Nucleus accumbens (tissue), 56 donors: ENCODE results near the gene PPIF.

Experiments
- DNase-seq, 56 donors: peaks; one replicate each; lab custom pipeline; 2025; lab: John Stamatoyannopoulos, UW

The PPIF gene

GRCh38 chr10:79312601-79313187, 34.6 kb upstream of the PPIF start:
- no peak for DNase-seq

- DNase-seq = no peak
Measured at GRCh38 chr10:79313320-79313719, 33.9 kb upstream of the PPIF start.

GRCh38 chr10:79313911-79314439, 33.3 kb upstream of the PPIF start:
- no peak for DNase-seq

- DNase-seq = no peak
Measured at GRCh38 chr10:79314761-79315601, 32.3 kb upstream of the PPIF start.

GRCh38 chr10:79315602-79315920, 31.7 kb upstream of the PPIF start:
- no peak for DNase-seq

GRCh38 chr10:79316671-79317431, 30.4 kb upstream of the PPIF start:
- no peak for DNase-seq

- DNase-seq = no peak
Measured at GRCh38 chr10:79318369-79318768, 28.9 kb upstream of the PPIF start.

GRCh38 chr10:79319115-79319771, 28.0 kb upstream of the PPIF start:
- DNase-seq = no peak

- no peak for DNase-seq
Measured at GRCh38 chr10:79320316-79320715, 27.0 kb upstream of the PPIF start.

- DNase-seq = no peak
Measured at GRCh38 chr10:79320820-79321493, 26.3 kb upstream of the PPIF start.

- DNase-seq = no peak
Measured at GRCh38 chr10:79321494-79321882, 25.8 kb upstream of the PPIF start.

GRCh38 chr10:79321951-79322350, 25.3 kb upstream of the PPIF start:
- no peak for DNase-seq

GRCh38 chr10:79322616-79323543, 24.4 kb upstream of the PPIF start:
- peak in 8 of 56 donors; percentile 22 to 58 (median 31) for DNase-seq

GRCh38 chr10:79323602-79324001, 23.7 kb upstream of the PPIF start:
- no peak for DNase-seq

- DNase-seq = no peak
Measured at GRCh38 chr10:79324032-79324695, 23.1 kb upstream of the PPIF start.

GRCh38 chr10:79326361-79327089, 20.7 kb upstream of the PPIF start:
- no peak for DNase-seq

GRCh38 chr10:79327090-79327457, 20.2 kb upstream of the PPIF start:
- no peak for DNase-seq

- DNase-seq = no peak
Measured at GRCh38 chr10:79328147-79328701, 19.0 kb upstream of the PPIF start.
